T follicular helper cell (primary cell): ENCODE measurements around the gene TRANK1.
"Not testable (repeated sequence)": the region's sequence is repeated elsewhere in the genome, so short reads cannot be mapped to it uniquely, and the experiment has no call there.

Experiments
- DNase-seq: peaks from one replicate; pipeline ENCODE4 v3.0.0-alpha.2; 2020; ENCODE audit warnings: low read depth
- total RNA-seq, 2 experiments: gene quantifications; one replicate each; lab custom pipeline; 2026; lab: John Stamatoyannopoulos, UW

TRANK1 gene
- total RNA-seq, result 30.6 to 391 reads per million in 2 experiments

GRCh38 chr3:36944641-36945270 is at the start of gene TRANK1:
Gene TRANK1 (minus strand): TSS chr3:36945054. CDS start chr3:36944809, 245 bp downstream.
- DNase-seq, result peak; percentile 72

DNA sequence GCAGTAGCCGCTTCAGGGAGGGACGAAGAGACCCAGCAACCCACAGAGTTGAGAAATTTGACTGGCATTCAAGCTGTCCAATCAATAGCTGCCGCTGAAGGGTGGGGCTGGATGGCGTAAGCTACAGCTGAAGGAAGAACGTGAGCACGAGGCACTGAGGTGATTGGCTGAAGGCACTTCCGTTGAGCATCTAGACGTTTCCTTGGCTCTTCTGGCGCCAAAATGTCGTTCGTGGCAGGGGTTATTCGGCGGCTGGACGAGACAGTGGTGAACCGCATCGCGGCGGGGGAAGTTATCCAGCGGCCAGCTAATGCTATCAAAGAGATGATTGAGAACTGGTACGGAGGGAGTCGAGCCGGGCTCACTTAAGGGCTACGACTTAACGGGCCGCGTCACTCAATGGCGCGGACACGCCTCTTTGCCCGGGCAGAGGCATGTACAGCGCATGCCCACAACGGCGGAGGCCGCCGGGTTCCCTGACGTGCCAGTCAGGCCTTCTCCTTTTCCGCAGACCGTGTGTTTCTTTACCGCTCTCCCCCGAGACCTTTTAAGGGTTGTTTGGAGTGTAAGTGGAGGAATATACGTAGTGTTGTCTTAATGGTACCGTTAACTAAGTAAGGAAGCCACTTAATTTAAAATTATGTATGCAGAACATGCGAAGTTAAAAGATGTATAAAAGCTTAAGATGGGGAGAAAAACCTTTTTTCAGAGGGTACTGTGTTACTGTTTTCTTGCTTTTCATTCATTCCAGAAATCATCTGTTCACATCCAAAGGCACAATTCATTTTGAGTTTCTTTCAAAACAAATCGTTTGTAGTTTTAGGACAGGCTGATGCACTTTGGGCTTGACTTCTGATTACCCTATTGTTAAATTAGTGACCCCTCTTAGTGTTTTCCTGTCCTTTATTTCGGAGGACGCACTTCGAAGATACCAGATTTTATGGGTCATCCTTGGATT is 48.8 kb upstream of the TRANK1 start, which contains the start of gene MLH1:
Gene MLH1 (plus strand): TSS at position 193 of the 958 bp plus-strand sequence. CDS start 30 bp downstream, at position 223.
- DNase-seq, result peak; percentile 88

DNA sequence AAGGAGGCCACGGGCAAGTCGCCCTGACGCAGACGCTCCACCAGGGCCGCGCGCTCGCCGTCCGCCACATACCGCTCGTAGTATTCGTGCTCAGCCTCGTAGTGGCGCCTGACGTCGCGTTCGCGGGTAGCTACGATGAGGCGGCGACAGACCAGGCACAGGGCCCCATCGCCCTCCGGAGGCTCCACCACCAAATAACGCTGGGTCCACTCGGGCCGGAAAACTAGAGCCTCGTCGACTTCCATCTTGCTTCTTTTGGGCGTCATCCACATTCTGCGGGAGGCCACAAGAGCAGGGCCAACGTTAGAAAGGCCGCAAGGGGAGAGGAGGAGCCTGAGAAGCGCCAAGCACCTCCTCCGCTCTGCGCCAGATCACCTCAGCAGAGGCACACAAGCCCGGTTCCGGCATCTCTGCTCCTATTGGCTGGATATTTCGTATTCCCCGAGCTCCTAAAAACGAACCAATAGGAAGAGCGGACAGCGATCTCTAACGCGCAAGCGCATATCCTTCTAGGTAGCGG is 48.0 kb upstream of the TRANK1 start, which contains the start of gene EPM2AIP1:
Gene EPM2AIP1 (minus strand): TSS at position 326 of the 520 bp plus-strand sequence. CDS start 54 bp downstream, at position 272.
- peak; percentile 98 for DNase-seq

GRCh38 chr3:36991923-36992805 is 47.3 kb upstream of the TRANK1 start:
- no peak for DNase-seq

- DNase-seq, result no peak
These were observed 46.3 kb upstream of the TRANK1 start for GRCh38 chr3:36991147-36991546.

GRCh38 chr3:36989568-36989967 is 44.7 kb upstream of the TRANK1 start:
- no peak for DNase-seq

DNA sequence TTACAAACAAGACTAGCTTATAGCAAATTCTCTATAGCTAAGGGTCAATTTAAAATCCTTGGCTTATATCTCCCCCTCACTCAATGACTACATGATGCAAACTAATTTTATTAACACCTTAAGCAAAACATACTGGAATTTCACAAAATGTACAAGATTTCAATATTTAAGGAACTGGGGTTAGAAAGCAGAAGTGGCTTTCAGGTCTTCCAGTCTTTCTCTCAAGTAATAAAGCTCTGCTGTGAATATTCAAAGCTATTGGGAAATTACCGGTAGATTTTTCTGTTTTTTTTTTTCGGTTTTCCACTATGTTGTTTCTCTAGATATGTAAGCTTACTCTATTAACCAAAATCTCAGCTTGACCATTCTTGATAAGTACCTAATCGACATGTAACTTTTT is 44.2 kb upstream of the TRANK1 start:
- DNase-seq, result no peak

- DNase-seq, result no peak
These were observed 43.5 kb upstream of the TRANK1 start for GRCh38 chr3:36988356-36988755.

GRCh38 chr3:36981006-36981405 is 36.2 kb upstream of the TRANK1 start:
- no peak for DNase-seq

DNA sequence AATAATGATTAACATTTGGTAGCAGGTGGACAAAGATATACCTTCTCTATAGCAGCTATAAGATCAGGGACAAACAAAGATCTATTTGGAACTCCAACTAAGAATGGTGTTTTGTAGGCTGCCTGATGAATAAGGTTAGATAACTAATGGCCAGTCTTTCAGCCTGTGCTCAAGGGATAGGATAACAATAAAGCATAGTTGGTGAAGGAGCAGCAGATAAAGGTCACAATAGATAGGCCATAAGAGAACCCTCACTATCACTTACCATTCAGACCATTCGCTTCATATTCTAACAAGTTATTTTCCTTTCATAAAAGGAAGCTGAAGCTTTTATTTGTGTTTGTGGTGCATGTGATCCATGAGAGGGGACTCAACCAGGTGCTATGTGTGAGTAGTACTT is 28.3 kb upstream of the TRANK1 start:
- DNase-seq, result no peak

- DNase-seq, result no peak
These were observed 27.3 kb upstream of the TRANK1 start for GRCh38 chr3:36972163-36972562.

- no peak for DNase-seq
These were observed 24.9 kb upstream of the TRANK1 start for GRCh38 chr3:36969540-36970432.

GRCh38 chr3:36969085-36969484 is 24.2 kb upstream of the TRANK1 start:
- DNase-seq, result no peak

GRCh38 chr3:36965440-36965839 is 20.6 kb upstream of the TRANK1 start:
- DNase-seq, result no peak

DNA sequence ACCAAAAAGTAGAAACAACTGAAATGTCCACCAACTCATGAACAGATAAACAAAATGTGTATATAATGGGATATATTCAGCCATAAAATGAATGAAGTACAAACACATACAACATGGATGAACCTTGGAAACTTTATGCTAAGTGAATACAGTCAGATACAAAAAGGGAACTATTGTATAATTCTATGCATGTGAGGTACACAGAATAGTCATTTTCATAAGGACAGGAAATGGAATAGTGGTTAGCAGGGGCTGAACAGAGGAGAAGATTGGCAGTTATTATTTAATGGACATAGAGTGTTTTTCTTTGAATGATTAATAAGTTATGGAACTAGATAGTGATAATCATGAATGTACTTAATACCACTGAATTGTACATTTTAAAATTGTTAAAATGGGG is 20.0 kb upstream of the TRANK1 start:
- no peak for DNase-seq

DNA sequence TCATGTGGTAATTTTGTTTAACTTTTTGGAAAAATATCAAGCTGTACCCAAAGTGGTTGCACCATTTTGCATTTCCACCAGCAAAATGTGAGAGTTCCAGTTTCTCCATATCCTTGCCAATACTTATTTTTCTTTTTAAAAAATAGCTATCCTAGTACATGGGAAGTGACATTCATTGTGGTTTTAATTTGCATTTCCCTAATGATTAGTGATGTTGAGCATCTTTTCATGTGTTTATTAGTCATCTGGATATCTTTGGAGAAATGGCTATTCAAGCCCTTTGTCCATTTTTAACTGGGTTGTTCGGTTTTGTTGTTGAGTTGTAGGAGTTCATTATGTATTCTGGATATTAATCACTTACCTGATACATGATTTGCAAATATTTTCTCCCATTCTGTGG is 19.5 kb upstream of the TRANK1 start:
- DNase-seq, result no peak

DNA sequence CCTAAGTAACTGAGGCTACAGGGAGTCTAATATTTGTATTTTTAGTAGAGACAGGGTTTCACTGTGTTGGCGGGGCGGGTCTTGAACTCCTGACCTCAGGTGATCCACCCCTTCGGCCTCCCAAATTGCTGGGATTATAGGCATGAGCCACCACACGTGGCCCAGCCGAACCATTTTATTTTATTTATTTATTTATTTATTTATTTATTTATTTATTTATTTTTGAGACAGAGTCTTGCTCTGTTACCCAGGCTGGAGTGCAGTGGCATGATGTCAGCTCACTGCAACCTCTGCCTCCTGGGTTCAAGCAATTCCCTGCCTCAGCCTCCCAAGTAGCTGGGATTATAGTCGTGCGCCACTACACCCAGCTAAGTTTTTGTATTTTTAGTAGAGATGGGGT is 18.2 kb upstream of the TRANK1 start:
- DNase-seq, result not testable (repeated sequence)

GRCh38 chr3:36960502-36960901 is 15.6 kb upstream of the TRANK1 start:
- no peak for DNase-seq

- DNase-seq, result no peak
These were observed 15.0 kb upstream of the TRANK1 start for GRCh38 chr3:36959821-36960220.

- no peak for DNase-seq
These were observed 13.2 kb upstream of the TRANK1 start for GRCh38 chr3:36957862-36958686.
